Hindlimb muscle (tissue), 1 donor: ENCODE results near the gene PRSS56. TPM values are rescaled to one million over a fixed set of nuclear protein-coding genes. Genes with fewer than 3 reads are reported as not detected.
"Not testable (repeated sequence)": the region's sequence is repeated elsewhere in the genome, so short reads cannot be mapped to it uniquely, and the experiment has no call there.

ENCODE experiments used
- DNase-seq: peaks from one replicate; pipeline ENCODE4 v3.0.0-alpha.2; 2013
- polyA plus RNA-seq: library from polyadenylated mRNA; unstranded; fragments of 120-200 nt; gene quantifications from one replicate; pipeline ENCODE4 v1.2.1, GENCODE V29; 2013; ENCODE audit not compliant: insufficient read length

PRSS56 gene
- polyA plus RNA-seq, 1 donor, result 2.2 TPM

DNA sequence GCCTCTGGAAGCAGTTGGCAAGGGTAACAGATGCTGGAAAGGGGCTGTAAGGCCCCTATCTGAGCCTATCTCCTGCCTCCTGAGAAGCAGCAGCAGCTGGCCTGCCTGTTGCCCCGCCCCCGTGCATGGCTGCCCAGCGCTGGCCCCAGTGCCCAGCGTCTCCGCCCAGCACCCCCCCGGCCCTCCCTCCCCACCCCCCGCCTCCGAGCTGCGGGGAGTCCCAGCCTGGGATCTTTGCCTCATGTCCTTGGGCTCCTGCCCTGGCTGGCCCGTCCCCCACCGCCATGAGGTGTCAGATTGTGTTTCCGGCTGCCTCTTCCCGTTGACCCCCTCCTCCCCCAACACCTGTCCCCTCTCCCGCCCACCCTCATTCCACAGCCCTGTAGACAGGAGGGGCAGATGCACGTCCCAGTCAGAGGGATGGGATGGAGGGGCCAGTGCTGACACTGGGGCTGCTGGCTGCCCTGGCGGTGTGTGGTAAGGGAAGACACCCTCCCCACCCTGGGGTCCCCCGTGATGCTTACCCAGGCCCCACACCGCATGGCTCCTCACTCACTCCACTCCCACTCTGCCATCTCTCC, 5.7 kb downstream of the PRSS56 start, which contains the start of gene CHRND:
Gene CHRND, plus strand, starts transcription at position 370 of the 581 bp plus-strand sequence. Its CDS starts 56 bp downstream, at position 426.
- peak; percentile 69 for DNase-seq

- no peak for DNase-seq
Measured at GRCh38 chr2:232526372-232526941, 6.3 kb downstream of the PRSS56 start.

- no peak for DNase-seq
Measured at GRCh38 chr2:232527905-232528470, 7.8 kb downstream of the PRSS56 start.

- DNase-seq, result no peak
Measured at GRCh38 chr2:232528746-232529460, 8.7 kb downstream of the PRSS56 start.

- DNase-seq, result no peak
Measured at GRCh38 chr2:232529806-232530547, 9.8 kb downstream of the PRSS56 start.

DNA sequence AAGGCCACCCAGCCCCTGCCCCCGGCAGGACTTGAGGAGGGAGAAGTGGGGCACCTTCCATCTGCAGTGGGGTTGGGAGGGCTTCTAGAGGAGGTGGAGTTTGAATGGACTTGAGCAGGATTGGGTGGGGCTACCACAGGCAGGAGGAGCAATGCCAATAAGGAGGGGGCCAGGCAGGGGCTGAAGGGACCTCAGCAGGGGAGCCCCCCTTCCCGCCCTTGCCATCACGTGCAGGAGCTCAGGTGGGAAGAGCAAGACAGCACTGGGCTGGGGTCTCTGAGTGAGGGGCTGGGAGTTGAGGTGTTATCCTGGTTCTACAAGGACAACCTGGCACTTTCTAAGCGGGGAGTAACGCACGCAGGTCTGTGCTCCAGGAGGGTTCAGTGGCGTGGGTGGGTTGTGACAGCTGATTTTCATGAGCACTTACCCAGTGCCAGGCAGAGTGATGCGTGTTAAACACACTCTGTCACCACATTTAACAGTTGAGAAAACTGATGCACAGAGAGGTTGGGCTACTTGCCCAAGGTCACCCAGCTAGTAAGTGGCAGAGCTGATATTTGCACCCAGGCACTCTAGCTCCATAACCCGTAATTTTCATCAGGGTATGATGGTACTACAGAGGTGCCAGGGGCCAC, 10.6 kb downstream of the PRSS56 start:
- DNase-seq, result no peak

DNA sequence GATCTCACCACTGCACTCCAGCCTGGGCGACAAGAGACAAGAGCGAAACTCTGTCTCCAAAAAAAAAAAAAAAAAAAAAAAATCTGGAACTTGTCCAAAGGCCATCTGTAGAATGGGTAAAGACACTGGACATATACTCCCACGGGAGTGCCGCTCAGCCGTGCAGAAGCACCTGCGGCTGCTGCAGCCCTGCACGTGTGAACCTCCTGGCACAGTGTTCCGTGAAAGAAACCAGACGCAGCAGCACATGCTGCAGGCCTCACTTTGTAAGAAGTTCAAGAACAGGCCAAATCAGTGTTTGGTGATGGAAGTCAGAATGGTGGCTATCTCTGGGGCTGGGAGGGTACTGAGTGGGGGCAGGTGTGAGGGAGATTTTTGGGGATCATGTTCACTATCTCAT, 12.2 kb downstream of the PRSS56 start:
- DNase-seq, result no peak

DNA sequence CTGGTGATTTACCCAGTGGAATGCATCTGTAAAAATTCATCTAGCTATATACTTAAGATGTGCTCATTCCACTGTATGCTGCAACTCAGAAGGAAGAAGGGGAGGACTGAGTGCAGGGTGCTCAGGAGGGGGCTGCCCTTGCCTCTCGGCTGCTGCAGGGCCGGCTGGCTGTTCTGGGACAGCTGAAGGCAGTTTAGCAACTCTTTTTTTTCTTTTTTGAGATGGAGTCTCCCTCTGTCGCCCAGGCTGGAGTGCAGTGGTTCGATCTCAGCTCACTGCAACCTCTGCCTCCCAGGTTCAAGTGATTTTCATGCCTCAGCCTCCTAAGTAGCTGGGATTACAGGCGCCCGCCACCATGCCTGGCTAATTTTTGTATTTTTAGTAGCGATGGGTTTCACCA, 12.6 kb downstream of the PRSS56 start:
- DNase-seq, result not testable (repeated sequence)

GRCh38 chr2:232533944-232534710, 13.9 kb downstream of the PRSS56 start:
- DNase-seq, result no peak

- DNase-seq, result no peak
Measured at GRCh38 chr2:232534940-232535651, 14.9 kb downstream of the PRSS56 start.

- no peak for DNase-seq
Measured at GRCh38 chr2:232535761-232536530, 15.8 kb downstream of the PRSS56 start.

DNA sequence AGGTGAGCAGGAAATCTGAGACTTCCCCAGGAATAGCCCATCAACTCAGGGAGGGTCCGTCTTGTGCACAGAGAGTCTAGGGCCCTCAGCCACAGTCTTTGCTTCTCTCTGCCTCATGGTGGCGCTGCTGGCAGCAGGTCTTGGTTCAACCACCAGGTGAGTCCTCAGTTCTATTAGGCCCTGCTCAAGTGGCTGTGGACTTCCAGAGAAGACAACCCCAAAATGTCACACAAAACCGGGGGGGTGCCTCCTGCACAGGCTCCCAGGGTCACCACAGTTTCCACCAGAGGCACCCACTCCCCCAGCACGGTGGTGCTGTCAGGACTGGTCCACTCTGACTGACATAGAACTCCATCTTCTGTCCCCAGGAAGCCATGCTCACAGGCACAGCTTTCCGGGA, 16.9 kb downstream of the PRSS56 start:
- DNase-seq, result no peak

- DNase-seq, result no peak
Measured at GRCh38 chr2:232537499-232537898, 17.3 kb downstream of the PRSS56 start.

DNA sequence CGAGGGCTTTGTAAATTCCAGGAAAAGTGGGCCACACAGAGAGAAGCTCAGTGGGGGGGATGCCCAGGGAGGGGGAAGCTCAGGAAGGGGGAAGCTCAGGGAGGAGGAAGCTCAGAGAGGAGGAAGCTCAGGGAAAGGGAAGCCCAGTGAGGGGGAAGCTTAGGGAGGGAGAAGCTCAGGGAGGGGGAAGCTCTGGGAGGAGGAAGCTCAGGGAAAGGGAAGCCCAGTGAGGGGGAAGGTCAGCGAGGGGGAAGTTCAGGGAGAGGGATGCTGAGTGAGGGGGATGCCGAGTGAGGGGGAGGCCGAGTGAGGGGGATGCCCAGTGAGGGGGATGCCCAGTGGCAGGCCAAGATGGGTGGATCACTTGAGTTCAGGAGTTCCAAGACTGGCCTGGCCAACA, 18.5 kb downstream of the PRSS56 start:
- DNase-seq, result no peak

DNA sequence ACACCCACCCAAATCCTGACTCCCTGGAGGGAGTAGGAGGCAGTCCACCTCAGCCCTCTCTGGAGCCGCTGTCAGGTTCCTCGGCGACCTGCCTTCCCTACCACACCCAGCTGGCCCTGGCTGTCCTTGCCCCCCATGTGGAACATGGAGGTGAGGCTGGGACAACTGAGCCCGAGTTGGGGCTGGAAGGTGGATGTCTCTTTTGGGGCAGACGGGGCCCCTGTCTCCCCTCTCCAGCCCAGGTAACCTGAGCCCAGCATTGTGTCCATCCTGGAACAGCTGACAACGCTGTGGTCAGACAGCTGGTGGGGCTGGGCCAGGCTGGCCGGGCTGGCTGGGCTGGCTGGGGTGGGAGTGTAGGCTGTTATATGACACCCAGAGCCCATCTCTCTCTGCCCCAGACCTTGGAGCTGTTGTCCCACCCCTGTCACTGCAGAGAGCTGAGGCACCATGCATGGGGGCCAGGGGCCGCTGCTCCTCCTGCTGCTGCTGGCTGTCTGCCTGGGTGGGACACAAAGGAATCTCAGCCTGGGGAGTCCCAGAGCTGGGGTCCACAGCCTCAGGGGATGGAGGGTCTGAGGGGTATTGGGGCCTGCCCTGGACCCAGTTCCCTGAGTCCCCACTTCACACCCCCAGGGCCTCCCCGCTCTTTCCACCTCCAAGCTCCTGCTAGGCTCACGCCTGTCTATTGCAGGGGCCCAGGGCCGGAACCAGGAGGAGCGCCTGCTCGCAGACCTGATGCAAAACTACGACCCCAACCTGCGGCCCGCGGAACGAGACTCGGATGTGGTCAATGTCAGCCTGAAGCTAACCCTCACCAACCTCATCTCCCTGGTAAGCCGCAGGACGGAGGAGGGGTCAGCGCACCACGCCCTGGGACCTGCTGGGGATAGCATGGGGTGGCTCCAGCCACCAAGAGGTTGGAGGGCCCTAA, 19.4 kb downstream of the PRSS56 start, which contains the start of gene CHRNG:
Gene CHRNG, plus strand, starts transcription at position 395 of the 934 bp plus-strand sequence. Its CDS starts 56 bp downstream, at position 451.
- DNase-seq, result peak; percentile 36

- DNase-seq, result no peak
Measured at GRCh38 chr2:232540441-232541041, 20.4 kb downstream of the PRSS56 start.

- no peak for DNase-seq
Measured at GRCh38 chr2:232541195-232541960, 21.2 kb downstream of the PRSS56 start.
